NCI-H128 (cell line): ENCODE data around the gene GTSF1L.
"Not testable (repeated sequence)": the region's sequence is repeated elsewhere in the genome, so short reads cannot be mapped to it uniquely, and the experiment has no call there.

Experiments
- DNase-seq: peaks from one replicate; lab custom pipeline; 2025; ENCODE audit not compliant: unreplicated experiment; lab: John Stamatoyannopoulos, UW

GTSF1L gene

DNA sequence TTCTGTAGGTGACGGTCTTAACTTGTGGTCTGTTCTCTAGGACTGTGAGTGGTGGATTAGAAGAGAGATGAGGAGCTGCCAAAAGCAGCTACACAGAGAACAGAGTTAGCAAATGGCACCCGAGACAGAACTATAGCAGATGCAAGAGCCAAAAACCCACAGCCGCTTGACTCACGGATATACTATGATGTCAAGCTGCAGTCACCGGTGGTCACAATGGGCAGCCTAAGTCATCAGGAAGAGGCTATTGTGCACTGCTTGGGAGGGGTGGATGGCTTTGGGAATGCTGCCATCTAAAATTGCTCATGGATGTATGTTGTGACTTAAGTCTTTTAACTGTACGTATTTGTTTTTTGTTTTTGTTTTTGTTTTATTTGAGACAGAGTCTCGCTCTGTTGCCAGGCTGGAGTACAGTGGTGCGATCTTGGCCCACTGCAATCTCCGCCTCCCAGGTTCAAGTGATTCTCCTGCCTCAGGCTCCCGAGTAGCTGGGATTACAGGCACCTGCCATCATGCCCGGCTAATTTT lies at the start of gene GTSF1L:
Gene GTSF1L, minus strand, starts transcription at position 192 of the 528 bp plus-strand sequence. CDS start 308 bp downstream, outside the sequence.
- DNase-seq: no peak

DNA sequence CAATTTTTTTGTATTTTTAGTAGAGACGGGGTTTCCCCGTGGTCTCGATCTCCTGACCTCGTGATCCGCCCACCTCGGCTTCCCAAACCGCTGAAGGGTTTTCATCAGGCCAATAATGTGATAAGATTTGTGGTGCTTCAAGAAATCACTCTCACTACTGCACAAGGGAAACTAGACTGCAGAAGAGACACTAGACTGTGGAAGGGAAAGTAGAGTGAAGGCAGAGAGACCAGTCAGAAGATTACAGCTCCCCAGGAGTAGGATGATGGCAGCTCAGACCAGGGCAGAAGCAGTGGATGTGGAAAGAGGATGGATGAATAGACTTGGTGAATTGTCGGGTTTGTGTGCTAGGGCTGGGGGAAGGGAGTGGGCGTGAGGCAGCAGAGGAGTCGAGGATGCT lies 48.0 kb upstream of the GTSF1L start:
- no peak for DNase-seq

- DNase-seq: no peak
Observed at GRCh38 chr20:43771503-43772190, 44.8 kb upstream of the GTSF1L start.

- no peak for DNase-seq
Observed at GRCh38 chr20:43770342-43770741, 43.5 kb upstream of the GTSF1L start.

- no peak for DNase-seq
Observed at GRCh38 chr20:43767686-43768474, 41.1 kb upstream of the GTSF1L start.

GRCh38 chr20:43766917-43767316 lies 40.1 kb upstream of the GTSF1L start:
- no peak for DNase-seq

DNA sequence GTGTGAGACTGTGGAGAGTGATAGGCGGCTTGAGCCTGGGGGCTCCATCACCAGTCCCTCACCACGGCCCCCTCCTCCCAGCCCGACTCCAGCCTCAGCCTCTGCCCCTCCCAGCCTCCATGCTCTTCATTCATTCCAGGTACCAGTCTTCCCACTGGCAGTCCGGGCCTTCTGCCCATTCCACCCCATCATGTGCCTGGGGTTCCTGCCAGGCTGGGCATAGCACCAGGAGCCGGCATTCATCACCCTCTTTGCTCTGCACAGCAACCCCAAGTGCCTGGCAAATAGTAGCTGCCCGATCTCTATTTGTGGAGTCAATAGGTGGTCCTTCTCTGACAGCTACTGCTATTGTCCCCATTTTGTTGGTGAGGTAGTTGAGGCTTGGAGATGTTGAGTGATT lies 39.6 kb upstream of the GTSF1L start:
- DNase-seq: no peak

DNA sequence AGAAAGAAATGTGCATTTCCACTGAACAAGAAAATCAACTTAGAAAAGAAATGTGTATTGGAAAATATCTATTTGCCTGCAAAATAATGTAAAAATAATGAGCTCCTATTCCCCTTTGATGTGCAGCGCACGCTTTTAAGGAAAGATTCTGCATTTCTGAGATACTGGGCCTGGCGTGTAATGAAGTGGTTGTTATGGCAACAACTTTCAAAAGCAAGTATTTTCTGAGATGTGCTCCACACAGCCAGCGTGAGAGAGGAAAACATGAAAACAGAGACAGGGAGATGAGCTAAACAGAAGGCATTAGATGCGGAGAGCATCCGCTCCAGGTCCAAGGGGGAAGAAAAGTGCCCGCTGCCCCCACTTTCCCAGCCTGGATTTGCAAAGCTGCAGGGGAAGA lies 39.1 kb upstream of the GTSF1L start:
- DNase-seq: no peak

GRCh38 chr20:43762911-43763310 lies 36.1 kb upstream of the GTSF1L start:
- no peak for DNase-seq

DNA sequence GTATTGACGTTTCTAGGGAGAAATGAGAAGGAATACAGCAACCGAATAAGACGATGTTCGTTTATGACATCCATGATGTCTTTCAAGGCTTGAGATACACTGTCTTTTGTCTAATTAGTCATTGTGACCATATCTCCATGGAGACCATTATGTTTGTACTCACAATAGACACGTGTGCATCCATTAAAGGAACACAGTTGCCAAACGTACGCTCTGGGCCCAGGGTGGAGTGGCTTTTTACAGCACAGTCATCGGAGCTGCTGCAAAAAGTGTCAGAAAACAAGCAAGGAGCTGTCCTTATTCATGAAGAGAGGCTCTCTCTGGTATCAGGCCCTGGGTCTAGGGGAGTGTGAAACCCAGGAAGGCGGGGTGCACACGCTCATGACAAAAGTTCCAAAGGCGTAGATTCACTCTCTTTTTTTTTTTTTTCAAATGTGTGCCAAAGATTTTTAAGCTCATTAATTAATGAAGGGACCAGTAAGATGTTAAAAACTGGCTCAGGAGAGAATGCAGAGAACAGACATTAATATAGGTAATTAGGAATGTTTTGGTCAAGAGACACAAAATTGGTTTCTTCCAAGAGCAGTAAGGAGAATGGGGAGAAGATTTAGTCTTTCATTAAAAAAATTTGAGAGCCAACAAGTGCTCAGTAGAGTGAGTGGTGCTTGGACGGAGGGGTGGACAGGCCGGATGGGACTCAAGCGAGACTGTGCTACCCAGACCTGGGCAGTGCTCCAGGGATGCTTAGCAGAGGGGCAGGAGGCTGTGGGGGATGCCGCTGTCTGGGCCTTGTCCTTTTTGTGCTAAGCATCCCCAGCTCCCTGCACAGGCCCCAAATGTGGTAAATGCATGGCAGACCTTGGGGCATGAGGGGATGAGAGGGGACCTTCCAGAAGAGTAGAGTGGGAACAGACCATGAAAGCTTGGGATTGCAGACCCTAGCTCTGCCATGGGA lies 34.9 kb upstream of the GTSF1L start:
- DNase-seq: peak; percentile 30

DNA sequence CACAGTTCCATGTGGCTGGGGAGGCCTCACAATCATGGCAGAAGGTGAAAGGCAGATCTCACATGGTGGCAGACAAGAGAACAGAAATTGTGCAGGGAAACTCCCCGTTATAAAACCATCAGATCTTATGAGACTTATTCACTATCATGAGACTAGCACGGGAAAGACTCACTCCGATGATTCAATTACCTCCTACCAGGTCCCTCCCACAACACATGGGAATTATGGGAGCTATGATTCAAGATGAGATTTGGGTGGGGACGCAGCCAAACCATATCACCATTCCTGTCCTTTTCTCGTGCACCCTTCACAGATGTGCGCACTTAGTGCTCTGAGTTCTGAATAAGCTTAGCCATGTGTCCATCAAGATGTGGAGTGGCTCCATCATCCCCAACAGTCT lies 31.1 kb upstream of the GTSF1L start:
- not testable (repeated sequence) for DNase-seq

DNA sequence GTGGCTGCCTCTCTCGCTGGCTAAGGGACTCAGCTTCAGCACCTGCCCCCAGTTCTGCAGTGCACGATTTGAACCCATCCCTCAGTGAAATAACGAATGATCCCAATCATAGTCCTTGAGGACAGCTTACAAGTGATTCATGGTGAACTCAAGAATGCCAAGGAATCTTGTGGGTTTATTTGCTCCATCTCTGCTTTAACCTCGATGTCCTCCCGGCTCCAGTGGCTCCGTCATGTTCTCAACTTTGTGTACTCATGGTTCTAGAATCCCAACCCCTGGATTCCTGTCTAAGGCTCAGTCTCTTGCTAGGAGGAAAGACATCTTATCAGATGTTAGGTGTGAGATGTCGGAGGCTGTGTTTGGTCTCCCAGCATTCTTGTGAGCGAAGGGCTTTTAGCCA lies 29.0 kb upstream of the GTSF1L start:
- no peak for DNase-seq

- no peak for DNase-seq
Observed at GRCh38 chr20:43755390-43755789, 28.6 kb upstream of the GTSF1L start.

GRCh38 chr20:43752561-43753301 lies 25.9 kb upstream of the GTSF1L start:
- no peak for DNase-seq

DNA sequence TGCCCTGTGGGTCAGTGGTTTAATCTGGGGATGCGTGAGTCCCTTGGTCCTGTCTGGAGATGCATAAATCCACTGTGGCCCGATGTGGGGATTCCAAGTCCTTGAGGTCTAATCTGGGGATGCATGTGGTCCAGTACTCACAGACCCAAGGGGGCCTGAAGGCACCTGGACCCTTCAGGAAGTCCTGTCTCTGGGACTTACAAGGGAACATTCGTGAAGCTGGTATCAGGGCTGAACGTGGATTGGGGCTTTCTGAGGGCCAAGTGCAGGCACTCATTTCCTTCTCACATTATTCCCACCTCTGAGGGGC lies 25.2 kb upstream of the GTSF1L start:
- no peak for DNase-seq

DNA sequence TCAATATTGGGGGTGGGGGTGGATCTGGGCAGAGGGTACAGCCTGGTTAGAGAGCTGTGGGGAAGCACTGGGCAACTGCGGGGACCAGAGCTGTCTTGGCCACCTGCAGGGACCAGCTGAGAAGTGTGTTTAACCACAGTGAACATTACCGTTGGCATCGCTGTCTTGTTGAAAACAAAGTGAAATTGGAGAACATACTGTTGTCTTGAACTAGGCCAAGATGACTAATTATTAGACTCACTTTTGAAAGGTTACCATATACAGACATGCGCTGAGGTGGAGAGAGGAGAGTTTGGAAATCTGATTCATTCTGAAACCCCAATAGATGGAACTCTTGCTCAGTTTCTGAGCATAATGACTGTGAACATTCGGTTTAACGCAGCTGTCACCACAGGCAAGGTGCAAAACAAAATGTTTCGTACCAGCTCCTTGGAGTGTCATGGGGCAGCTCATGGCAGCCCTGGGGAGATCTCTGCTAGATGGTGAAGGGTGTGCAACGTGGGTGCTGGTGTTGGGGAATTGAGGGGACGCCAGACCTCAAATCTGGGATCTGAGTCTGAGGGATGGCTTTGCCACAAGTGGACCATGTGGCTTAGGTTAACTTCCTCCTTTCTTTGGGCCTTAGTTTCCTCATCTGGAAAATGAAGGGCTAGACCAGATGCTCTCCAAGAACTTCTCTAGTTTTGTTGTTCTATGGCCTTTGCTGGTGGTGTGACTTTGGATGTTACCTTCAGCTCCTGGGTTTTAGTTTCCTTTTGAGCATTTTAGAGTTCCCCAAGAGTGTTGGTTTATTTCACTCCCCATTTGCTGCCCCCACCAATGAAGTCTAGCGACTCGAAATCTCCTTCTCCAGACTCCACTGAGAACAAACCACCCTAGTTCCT lies 24.6 kb upstream of the GTSF1L start:
- no peak for DNase-seq

DNA sequence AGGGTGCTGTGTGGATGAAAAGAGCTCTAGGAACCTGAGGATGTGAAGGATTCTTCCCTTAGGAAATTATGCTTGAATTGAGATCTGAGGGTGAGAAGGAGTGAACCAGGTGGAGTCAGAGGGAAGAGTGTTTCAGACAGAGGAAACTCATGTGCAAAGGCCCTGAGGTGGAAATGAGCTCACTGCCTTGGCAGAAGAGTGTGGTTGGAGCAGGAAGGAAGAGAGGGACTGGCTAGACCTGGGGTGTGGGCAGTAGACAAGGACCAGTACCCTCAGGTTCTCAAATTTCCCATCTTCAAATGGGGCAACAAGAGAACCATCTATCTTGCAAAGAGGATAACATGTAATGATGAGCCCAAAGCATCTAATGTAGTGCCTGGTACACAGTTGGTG lies 24.0 kb upstream of the GTSF1L start:
- no peak for DNase-seq

DNA sequence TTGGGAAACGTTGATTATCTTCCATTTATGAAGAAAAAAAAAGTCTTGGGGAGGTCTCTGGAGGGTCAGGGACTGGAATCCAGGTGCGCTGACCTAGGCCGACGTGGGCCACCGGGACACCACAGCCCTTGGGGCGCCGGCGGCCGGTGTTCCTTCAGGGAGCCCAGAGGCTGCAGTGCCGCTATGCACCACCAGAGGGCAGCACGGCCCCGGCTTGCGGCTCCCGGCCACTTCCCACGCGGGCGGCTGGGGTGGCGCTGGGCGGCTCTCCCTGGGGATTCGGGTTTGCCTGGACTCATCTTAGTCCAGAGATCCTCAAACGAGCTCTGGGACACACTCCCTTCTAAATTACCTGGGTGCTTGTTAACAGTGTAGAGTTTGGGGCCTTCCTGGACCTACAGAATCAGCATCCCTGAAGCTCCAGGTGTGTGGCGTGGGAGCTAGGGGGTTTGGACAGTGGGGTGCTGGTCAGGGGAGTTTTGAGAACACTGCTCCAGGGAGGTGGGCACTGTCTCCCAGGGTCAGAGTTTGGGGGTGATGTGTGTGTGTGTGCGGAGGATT lies 23.0 kb upstream of the GTSF1L start:
- peak; percentile 58 for DNase-seq

DNA sequence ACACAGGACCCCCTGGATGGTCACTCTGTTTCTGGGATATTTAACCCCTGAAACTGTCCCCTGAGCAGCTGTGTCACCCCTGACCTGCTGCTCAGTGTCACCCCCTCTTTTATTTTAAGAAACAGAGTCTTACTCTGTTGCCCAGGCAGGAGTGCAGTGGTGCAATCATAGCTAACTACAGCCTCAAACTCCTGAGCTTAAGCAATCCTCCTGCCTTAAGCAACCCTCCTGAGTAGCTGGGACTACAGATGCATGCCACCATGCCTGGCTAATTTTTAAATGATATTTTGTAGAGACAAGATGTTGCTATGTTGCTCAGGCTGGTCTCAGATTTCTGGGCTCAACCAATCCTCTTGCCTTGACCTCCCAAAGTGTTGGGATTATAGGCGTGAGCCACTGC lies 21.5 kb upstream of the GTSF1L start:
- DNase-seq: no peak
